ENCODE results near the gene ADGRG7.

DNA sequence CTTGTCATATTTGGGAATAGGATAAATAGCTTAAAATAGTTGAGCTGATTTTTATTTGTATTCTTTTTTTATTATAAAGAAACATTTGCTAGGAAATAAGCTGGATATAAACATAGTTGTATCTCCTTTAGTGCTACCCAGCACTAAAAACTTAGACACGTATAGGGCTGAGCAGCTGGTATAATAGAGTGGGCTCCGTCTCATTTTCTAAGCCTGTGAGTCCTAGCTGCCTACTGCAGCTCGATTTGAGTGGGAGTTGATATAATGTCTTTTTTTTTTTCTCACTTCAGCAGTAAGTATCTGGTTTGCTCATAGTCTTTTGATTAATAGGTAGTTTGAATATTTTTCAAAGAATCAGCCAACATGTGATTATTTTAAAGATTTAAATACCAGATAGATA is 134.1 kb downstream of the ADGRG7 start:
- TF ChIP-seq POLR2AphosphoS5 (IDR thresholded peaks at IDR 0.05) (no peak), POLR2A (IDR thresholded peaks at IDR 0.05) (no peak)
